Neural cell (in vitro differentiated cells): ENCODE data around the gene TRIM46. TPM values are rescaled to one million over a fixed set of nuclear protein-coding genes. Genes with fewer than 3 reads are reported as not detected.
A peak's percentile ranks its signal among the peaks of the same experiment; 100 is the strongest.

Experiments used
- H2AFZ ChIP-seq: fragments of 200-600, 300-800 bp; sonication (generic), shearing (Covaris generic); 2 replicates; pipeline ENCODE4 v1.6.0; 2014; ENCODE audit warnings: low read depth, mild to moderate bottlenecking, antibody characterized with exemption, low read length, moderate library complexity
- H3F3A ChIP-seq: fragments of 200-600 bp; shearing (Covaris generic); 2 replicates; pipeline ENCODE4 v1.6.1; 2016; ENCODE audit warnings: mild to moderate bottlenecking, moderate library complexity, mixed read lengths, antibody characterized with exemption, low read length; ENCODE audit not compliant: insufficient read depth, poor library complexity, severe bottlenecking
- H3K27ac ChIP-seq: fragments of 200-600, 300-800 bp; sonication (generic), shearing (Covaris generic); 2 replicates; pipeline ENCODE4 v1.5.1; 2014; ENCODE audit warnings: mild to moderate bottlenecking, low read length, moderate library complexity
- H3K27me3 ChIP-seq: fragments of 300-800, 200-600 bp; sonication (generic), shearing (Covaris generic); 2 replicates; pipeline ENCODE4 v1.6.0; 2014; ENCODE audit warnings: mild to moderate bottlenecking, low read depth, low read length, moderate library complexity; ENCODE audit not compliant: insufficient read depth
- H3K36me3 ChIP-seq: fragments of 300-800, 200-600 bp; sonication (generic), shearing (Covaris generic); 2 replicates; pipeline ENCODE4 v1.5.1; 2014; ENCODE audit warnings: mild to moderate bottlenecking, antibody characterized with exemption, low read length, moderate library complexity; ENCODE audit not compliant: insufficient read depth
- H3K4me2 ChIP-seq: fragments of 300-800, 200-600 bp; sonication (generic), shearing (Covaris generic); 2 replicates; pipeline ENCODE4 v1.6.0; 2014; ENCODE audit warnings: mild to moderate bottlenecking, low read length
- H3K4me3 ChIP-seq: fragments of 300-800, 200-600 bp; sonication (generic), shearing (Covaris generic); 2 replicates; pipeline ENCODE4 v1.5.1; 2014; ENCODE audit warnings: mild to moderate bottlenecking, low read length, moderate library complexity
- H3K79me2 ChIP-seq: fragments of 200-600 bp; shearing (Covaris generic); replicated peaks from 2 replicates; pipeline ENCODE4 v1.6.0; 2014; ENCODE audit warnings: mild to moderate bottlenecking, low read length, moderate library complexity; ENCODE audit not compliant: insufficient read depth
- H3K9ac ChIP-seq: fragments of 300-800, 200-600 bp; sonication (generic), shearing (Covaris generic); 2 replicates; pipeline ENCODE4 v1.6.1; 2016; ENCODE audit warnings: mild to moderate bottlenecking, low read length, mixed read lengths
- H3K9me2 ChIP-seq: fragments of 200-600 bp; shearing (Covaris generic); 2 replicates; pipeline ENCODE4 v1.6.1; 2016; ENCODE audit warnings: mild to moderate bottlenecking, low read length, mixed read lengths; ENCODE audit not compliant: insufficient read depth
- H3K9me3 ChIP-seq: fragments of 200-600, 300-800 bp; sonication (generic), shearing (Covaris generic); 2 replicates; pipeline ENCODE4 v1.6.1; 2016; ENCODE audit warnings: mild to moderate bottlenecking, mixed run types, low read length, moderate library complexity, mixed read lengths
- H4K20me1 ChIP-seq: fragments of 200-600 bp; shearing (Covaris generic); 2 replicates; pipeline ENCODE4 v1.6.1; 2016; ENCODE audit warnings: mild to moderate bottlenecking, mixed run types; ENCODE audit not compliant: insufficient read depth
- EP300 ChIP-seq: fragments of 450-650 bp; conservative IDR thresholded peaks from 2 replicates; pipeline ENCODE4 v1.6.1; 2014; ENCODE audit warnings: antibody characterized with exemption, mild to moderate bottlenecking, moderate library complexity; ENCODE audit not compliant: poor library complexity, severe bottlenecking
- EZH2 ChIP-seq: fragments of 200-600, 300-800 bp; shearing (Covaris generic), sonication (generic); IDR thresholded peaks from 2 replicates; pipeline ENCODE4 v1.6.1; 2014; ENCODE audit warnings: antibody characterized with exemption, low read length, borderline replicate concordance, mild to moderate bottlenecking; ENCODE audit not compliant: insufficient read depth, poor library complexity, severe bottlenecking
- MXI1 ChIP-seq: fragments of 450-650 bp; conservative IDR thresholded peaks from 2 replicates; pipeline ENCODE4 v1.6.1; 2014; ENCODE audit warnings: antibody characterized with exemption, mild to moderate bottlenecking; ENCODE audit not compliant: poor library complexity, severe bottlenecking
- POLR2AphosphoS5 ChIP-seq: IDR thresholded peaks from 2 replicates; pipeline ENCODE4 v1.6.1; 2012
- RAD21 ChIP-seq: fragments of 450-650 bp; conservative IDR thresholded peaks from 2 replicates; pipeline ENCODE4 v1.6.1; 2014; ENCODE audit warnings: antibody characterized with exemption, mild to moderate bottlenecking, moderate library complexity
- SMC3 ChIP-seq: fragments of 450-650 bp; conservative IDR thresholded peaks from 2 replicates; pipeline ENCODE4 v1.6.1; 2014; ENCODE audit warnings: antibody characterized with exemption, mild to moderate bottlenecking, moderate library complexity; ENCODE audit not compliant: poor library complexity
- TAF1 ChIP-seq: IDR thresholded peaks from 2 replicates; pipeline ENCODE4 v1.6.1; 2012; ENCODE audit warnings: low read depth
- polyA plus RNA-seq: library from polyadenylated mRNA; depleted of rRNA; stranded (reverse); fragments of >200 nt; gene quantifications from 2 replicates; pipeline ENCODE4 v1.2.3, GENCODE V29; 2014
- TF ChIP-seq, protein P1 (sequence below): fragments of 450-650 bp; IDR thresholded peaks from 2 replicates; pipeline ENCODE4 v1.5.1; 2014; ENCODE audit warnings: antibody characterized with exemption, mild to moderate bottlenecking, moderate library complexity; ENCODE audit not compliant: poor library complexity, severe bottlenecking
- TF ChIP-seq, protein P2 (sequence below): IDR thresholded peaks from 2 replicates; pipeline ENCODE4 v1.6.1; 2012; ENCODE audit warnings: borderline replicate concordance

Gene TRIM46
- polyA plus RNA-seq, 1 donor from 2014 or later = 31.5 TPM

DNA sequence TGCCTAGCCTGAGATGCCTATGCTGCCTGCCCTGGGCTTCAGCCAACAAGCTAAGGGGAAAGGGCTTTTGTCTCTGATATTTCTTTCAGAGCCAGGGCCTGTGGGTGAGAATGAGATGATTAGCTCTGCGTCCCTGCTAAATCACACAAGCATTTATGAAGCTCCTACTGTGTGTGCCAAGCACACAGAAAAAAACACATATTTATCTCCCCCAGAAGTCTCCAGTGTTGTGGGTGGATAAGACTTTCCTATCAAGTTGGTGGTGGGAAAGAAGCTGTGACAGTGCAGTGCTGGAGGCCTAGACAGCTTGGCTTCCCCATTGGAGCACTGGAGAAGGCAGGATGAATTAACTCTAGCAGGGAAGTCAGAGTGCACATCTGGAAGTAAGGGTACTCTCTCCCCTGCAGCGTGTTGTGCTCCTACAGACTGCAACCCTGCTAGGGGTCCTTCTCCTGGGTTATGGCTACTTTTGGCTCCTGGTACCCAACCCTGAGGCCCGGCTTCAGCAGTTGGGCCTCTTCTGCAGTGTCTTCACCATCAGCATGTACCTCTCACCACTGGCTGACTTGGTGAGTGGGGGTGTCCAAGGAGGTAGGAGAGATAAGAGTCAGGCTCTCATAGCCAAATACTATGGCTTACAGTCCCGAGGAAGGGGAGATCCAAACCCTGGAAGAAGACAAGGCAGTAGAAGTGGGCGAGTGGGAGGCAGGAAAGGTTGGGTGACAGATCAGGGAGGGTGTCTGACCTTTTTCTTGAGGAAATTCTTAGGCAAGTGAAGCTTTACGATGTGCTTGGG is 36.3 kb upstream of the TRIM46 start:
- Histone ChIP-seq H3K9me3 (no peaks in the 10 kb centered on the region), H3K4me3 (peak overlapping the region; percentile 76)

DNA sequence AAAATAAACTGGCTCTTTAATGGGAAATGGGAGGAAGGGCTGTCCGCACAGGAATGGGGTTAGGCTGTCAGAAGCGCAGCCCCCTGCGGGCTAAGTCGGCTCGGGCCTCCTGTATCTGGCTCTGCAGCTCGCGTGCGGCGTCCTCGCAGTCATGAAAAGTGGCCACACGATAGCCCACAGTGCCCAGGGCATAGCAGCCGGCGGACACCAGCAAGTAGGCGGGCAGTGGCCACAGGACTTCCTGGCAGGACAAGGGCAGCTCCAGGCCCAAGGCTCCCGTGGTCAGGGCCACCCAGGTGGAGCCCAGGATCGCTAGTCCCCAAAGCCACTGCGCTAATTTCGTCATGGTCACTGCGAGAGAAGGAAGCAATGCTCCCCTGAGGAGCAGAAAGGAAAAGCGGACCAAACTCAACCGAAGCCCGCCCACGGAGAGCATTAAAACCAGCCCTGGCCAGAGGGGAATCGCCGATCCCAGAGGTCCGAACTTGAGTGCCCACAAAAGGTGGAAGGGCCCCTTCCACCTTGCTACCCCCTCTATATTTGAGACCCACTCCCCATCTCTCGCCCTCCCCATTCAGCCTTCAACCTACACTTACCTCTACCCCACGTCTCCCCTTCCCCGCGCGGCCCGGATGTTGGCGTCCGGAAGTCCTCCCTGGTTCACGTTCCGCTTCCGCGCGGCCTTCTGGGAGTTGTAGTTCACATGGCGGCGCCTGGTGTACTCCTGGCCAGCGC is 33.6 kb upstream of the TRIM46 start, which contains the start of gene DPM3:
Gene DPM3 (minus strand): TSS at position 637 of the 735 bp plus-strand sequence. CDS start 291 bp downstream, at position 346.
- Histone ChIP-seq H2AFZ (peak within 1 kb of the TSS; percentile 94), H3K4me2 (peak within 1 kb of the TSS; percentile 92), H3K9ac (peak within 1 kb of the TSS; percentile 79), H3K36me3 (no peaks in the 10 kb centered on the region), H3K79me2 (peaks cover 10% of the 10 kb centered on the region), H4K20me1 (no peaks in the 10 kb centered on the region), H3K27me3 (no peaks in the 10 kb centered on the region), H3K9me3 (no peaks in the 10 kb centered on the region), H3K27ac (peak within 1 kb of the TSS; percentile 65), H3K4me3 (peak within 1 kb of the TSS; percentile 99), H3K9me2 (no peaks in the 10 kb centered on the region), H3F3A (no peaks in the 10 kb centered on the region)
- TF ChIP-seq SMC3 (no peak), EZH2 (no peak), TAF1 (peak; percentile 66), EP300 (peak; percentile 37), MXI1 (peak; percentile 79), RAD21 (no peak), POLR2AphosphoS5 (peak; percentile 96)
- TF ChIP-seq, protein P1, sequence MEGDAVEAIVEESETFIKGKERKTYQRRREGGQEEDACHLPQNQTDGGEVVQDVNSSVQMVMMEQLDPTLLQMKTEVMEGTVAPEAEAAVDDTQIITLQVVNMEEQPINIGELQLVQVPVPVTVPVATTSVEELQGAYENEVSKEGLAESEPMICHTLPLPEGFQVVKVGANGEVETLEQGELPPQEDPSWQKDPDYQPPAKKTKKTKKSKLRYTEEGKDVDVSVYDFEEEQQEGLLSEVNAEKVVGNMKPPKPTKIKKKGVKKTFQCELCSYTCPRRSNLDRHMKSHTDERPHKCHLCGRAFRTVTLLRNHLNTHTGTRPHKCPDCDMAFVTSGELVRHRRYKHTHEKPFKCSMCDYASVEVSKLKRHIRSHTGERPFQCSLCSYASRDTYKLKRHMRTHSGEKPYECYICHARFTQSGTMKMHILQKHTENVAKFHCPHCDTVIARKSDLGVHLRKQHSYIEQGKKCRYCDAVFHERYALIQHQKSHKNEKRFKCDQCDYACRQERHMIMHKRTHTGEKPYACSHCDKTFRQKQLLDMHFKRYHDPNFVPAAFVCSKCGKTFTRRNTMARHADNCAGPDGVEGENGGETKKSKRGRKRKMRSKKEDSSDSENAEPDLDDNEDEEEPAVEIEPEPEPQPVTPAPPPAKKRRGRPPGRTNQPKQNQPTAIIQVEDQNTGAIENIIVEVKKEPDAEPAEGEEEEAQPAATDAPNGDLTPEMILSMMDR = no peak
- TF ChIP-seq, protein P2, sequence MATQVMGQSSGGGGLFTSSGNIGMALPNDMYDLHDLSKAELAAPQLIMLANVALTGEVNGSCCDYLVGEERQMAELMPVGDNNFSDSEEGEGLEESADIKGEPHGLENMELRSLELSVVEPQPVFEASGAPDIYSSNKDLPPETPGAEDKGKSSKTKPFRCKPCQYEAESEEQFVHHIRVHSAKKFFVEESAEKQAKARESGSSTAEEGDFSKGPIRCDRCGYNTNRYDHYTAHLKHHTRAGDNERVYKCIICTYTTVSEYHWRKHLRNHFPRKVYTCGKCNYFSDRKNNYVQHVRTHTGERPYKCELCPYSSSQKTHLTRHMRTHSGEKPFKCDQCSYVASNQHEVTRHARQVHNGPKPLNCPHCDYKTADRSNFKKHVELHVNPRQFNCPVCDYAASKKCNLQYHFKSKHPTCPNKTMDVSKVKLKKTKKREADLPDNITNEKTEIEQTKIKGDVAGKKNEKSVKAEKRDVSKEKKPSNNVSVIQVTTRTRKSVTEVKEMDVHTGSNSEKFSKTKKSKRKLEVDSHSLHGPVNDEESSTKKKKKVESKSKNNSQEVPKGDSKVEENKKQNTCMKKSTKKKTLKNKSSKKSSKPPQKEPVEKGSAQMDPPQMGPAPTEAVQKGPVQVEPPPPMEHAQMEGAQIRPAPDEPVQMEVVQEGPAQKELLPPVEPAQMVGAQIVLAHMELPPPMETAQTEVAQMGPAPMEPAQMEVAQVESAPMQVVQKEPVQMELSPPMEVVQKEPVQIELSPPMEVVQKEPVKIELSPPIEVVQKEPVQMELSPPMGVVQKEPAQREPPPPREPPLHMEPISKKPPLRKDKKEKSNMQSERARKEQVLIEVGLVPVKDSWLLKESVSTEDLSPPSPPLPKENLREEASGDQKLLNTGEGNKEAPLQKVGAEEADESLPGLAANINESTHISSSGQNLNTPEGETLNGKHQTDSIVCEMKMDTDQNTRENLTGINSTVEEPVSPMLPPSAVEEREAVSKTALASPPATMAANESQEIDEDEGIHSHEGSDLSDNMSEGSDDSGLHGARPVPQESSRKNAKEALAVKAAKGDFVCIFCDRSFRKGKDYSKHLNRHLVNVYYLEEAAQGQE = peak; percentile 14

More for the DNA sequence above, 36.3 kb upstream of the TRIM46 start:
- Histone ChIP-seq H3K27ac (peak overlapping the region; percentile 96), H3K79me2 (peaks cover 10% of the 10 kb centered on the region), H3K27me3 (no peaks in the 10 kb centered on the region), H3F3A (no peaks in the 10 kb centered on the region), H4K20me1 (no peaks in the 10 kb centered on the region), H3K36me3 (no peaks in the 10 kb centered on the region), H3K9me2 (no peaks in the 10 kb centered on the region), H3K9ac (peak overlapping the region; percentile 38), H2AFZ (no peak overlapping the region), H3K4me2 (no peak overlapping the region)
- TF ChIP-seq, protein P2 = no peak
- TF ChIP-seq MXI1 (no peak), EP300 (no peak), POLR2AphosphoS5 (no peak), SMC3 (no peak), RAD21 (no peak)
